Adrenal gland (tissue), 12 donors: ENCODE results near the gene IMMP2L. TPM values are rescaled to one million over a fixed set of nuclear protein-coding genes. Genes with fewer than 3 reads are reported as not detected.

ENCODE experiments used
- DNase-seq, 7 donors: peaks; one replicate each; pipeline ENCODE4 v3.0.0-alpha.2; 2019 to 2020
- H3K27ac ChIP-seq, 5 donors: fragments of 200-600 bp; sonication (generic) in 4 of 5; 1 replicate in 3 of 5; 2 replicates in 2 of 5; pipeline versions ENCODE4 v1.5.1 to v1.8.0; 2016 to 2020; ENCODE audit warnings: mild to moderate bottlenecking in 1 of 5
- H3K27me3 ChIP-seq: fragments of 200-600 bp; 2 replicates; pipeline ENCODE4 v1.8.0; 2021
- H3K36me3 ChIP-seq, 2 donors: fragments of 200-600 bp; replicated peaks in 1 of 2; 1 replicate in 1 of 2; 2 replicates in 1 of 2; pipeline versions ENCODE4 v1.5.1 to v1.8.0; 2018 to 2022
- H3K4me1 ChIP-seq, 2 donors: fragments of 200-600 bp; replicated peaks in 1 of 2; 1 replicate in 1 of 2; 2 replicates in 1 of 2; pipeline versions ENCODE4 v1.5.1 to v1.8.0; 2018 to 2021
- H3K4me3 ChIP-seq, 4 donors: fragments of 200-600 bp; sonication (generic) in 3 of 4; one replicate each; pipeline ENCODE4 v1.5.1; 2016 to 2018
- H3K9me3 ChIP-seq, 3 donors: fragments of 200-600 bp; sonication (generic) in 1 of 3; replicated peaks in 1 of 3; 1 replicate in 2 of 3; 2 replicates in 1 of 3; pipeline versions ENCODE4 v1.5.1 to v1.8.0; 2016 to 2021
- POLR2A ChIP-seq, 2 donors: fragments of 450-650 bp; IDR thresholded peaks; one replicate each; pipeline ENCODE4 v1.6.1; 2017; ENCODE audit warnings: antibody characterized with exemption in 2 of 2, mild to moderate bottlenecking in 2 of 2, moderate library complexity in 1 of 2
- WGBS, 4 donors: extraction: QIAGEN DNeasy Blood & Tissue Kit in 2 of 4; methylation state at CpG; one replicate each; pipeline versions ENCODE4 v1.1.5 to v1.1.7; 2013 to 2017; 5-methylcytosine and 5-hydroxymethylcytosine counted together
- intact Hi-C, 2 donors: fragments of 100-400 bp; cut with DNase I; formaldehyde crosslinking; loops; one replicate each; pipeline versions ENCODE4 v1.14.1 to v1.15.0; 2022 to 2023
- polyA plus RNA-seq, 3 donors: library from polyadenylated mRNA; stranded (reverse); fragments of 200-250 nt in 2 of 3; fragments of 350-450 nt in 1 of 3; fragmentation: Illumina TruSeq in 1 of 3; extraction: RNeasy Lipid Tissue Mini Kit (QIAGEN cat#74804) in 1 of 3; gene quantifications; one replicate each; pipeline ENCODE4 v1.2.3, GENCODE V29; 2013 to 2014
- total RNA-seq, 9 donors: library from RNA; depleted of rRNA in 4 of 9; stranded (reverse); fragments of >200 nt in 4 of 9; fragments of 120-200 nt in 1 of 9; fragmentation: NEBNext Ultra II Directional in 1 of 9; extraction: Animal tissue kit (Norgen Biotek cat#: 25700) in 1 of 9; gene quantifications; one replicate each; pipeline versions ENCODE4 v1.1.0 to v1.2.4, GENCODE V29; 2013 to 2023
- TF ChIP-seq, protein P1 (sequence below), 6 experiments: fragments of 450-650 bp in 4 of 6; fragments of 200-600 bp in 2 of 6; sonication (generic) in 1 of 6; IDR thresholded peaks; 1 replicate in 5 of 6; 2 replicates in 1 of 6; pipeline versions ENCODE4 v1.5.1 to v1.8.0; 2016 to 2021; ENCODE audit warnings: antibody characterized with exemption in 6 of 6, mild to moderate bottlenecking in 2 of 6, moderate library complexity in 1 of 6
- donor health status: healthy with polysubstance abuse.
- donor health status: Bipolar disorder and iron deficiency.
- donor health status: DM: yes; HTN: yes; CAD: no.
- donor health status: DM: no; HTN: no; CAD: no.
- donor health status: DM: no; HTN: no; CAD: no.
- donor health status: DM: yes; HTN: yes; CAD: no.

The IMMP2L gene
- total and polyA plus RNA-seq, 12 donors, result 13.4 to 34.1 (median 25.3) TPM

GRCh38 chr7:111262293-111263116, 299.8 kb downstream of the IMMP2L start:
- no peaks in the 10 kb centered on the region for H3K27me3 ChIP-seq
- no peaks in the 10 kb centered on the region for H3K36me3 ChIP-seq
- TF ChIP-seq POLR2A (IDR thresholded peaks at IDR 0.05), result no peak
- TF ChIP-seq, protein P1, sequence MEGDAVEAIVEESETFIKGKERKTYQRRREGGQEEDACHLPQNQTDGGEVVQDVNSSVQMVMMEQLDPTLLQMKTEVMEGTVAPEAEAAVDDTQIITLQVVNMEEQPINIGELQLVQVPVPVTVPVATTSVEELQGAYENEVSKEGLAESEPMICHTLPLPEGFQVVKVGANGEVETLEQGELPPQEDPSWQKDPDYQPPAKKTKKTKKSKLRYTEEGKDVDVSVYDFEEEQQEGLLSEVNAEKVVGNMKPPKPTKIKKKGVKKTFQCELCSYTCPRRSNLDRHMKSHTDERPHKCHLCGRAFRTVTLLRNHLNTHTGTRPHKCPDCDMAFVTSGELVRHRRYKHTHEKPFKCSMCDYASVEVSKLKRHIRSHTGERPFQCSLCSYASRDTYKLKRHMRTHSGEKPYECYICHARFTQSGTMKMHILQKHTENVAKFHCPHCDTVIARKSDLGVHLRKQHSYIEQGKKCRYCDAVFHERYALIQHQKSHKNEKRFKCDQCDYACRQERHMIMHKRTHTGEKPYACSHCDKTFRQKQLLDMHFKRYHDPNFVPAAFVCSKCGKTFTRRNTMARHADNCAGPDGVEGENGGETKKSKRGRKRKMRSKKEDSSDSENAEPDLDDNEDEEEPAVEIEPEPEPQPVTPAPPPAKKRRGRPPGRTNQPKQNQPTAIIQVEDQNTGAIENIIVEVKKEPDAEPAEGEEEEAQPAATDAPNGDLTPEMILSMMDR (IDR thresholded peaks at IDR 0.05), result no peak
- no peaks in the 10 kb centered on the region for H3K4me1 ChIP-seq
- intact Hi-C loops, result no loop called here
- no peak overlapping the region for H3K4me3 ChIP-seq
- no peak overlapping the region for H3K27ac ChIP-seq
- 84 to 94% (median 90%) methylated on average over 4 of the region's 4 CpGs for WGBS, 4 donors
- no peak for DNase-seq
- no peaks in the 10 kb centered on the region for H3K9me3 ChIP-seq

- Histone ChIP-seq H3K27ac (no peak overlapping the region), H3K36me3 (no peaks in the 10 kb centered on the region), H3K9me3 (no peaks in the 10 kb centered on the region), H3K27me3 (no peaks in the 10 kb centered on the region), H3K4me3 (no peak overlapping the region), H3K4me1 (no peaks in the 10 kb centered on the region)
- TF ChIP-seq, protein P1 (IDR thresholded peaks at IDR 0.05), result no peak
- no peak for TF ChIP-seq POLR2A (IDR thresholded peaks at IDR 0.05)
- 86 to 90% (median 88%) methylated on average over 3 of the region's 3 CpGs for WGBS, 4 donors
- DNase-seq, result no peak
- intact Hi-C loops, result no loop called here
Observed at GRCh38 chr7:111261496-111261895, 300.8 kb downstream of the IMMP2L start.

DNA sequence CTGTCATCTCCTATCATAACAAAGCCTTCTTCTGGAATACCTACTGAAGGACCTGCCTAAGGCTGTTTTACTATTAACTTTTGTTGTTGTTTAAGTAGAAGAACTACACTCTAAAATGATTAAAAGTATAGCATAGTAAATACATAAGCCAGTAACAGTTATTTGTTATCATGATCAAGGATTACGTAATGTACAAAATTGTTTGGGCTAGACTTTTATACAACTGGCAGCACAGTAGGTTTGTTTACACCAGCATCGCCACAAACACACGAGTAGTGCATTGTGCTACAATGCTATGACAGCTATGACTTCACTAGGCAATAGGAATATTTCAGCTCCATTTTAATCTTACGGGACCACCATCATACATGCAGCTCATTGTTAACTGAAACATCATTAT, 302.3 kb downstream of the IMMP2L start:
- no peaks in the 10 kb centered on the region for H3K4me1 ChIP-seq
- no peaks in the 10 kb centered on the region for H3K36me3 ChIP-seq
- TF ChIP-seq, protein P1 (IDR thresholded peaks at IDR 0.05), result no peak
- TF ChIP-seq POLR2A (IDR thresholded peaks at IDR 0.05), result no peak
- intact Hi-C loops, result no loop called here
- no peaks in the 10 kb centered on the region for H3K9me3 ChIP-seq
- no peaks in the 10 kb centered on the region for H3K27me3 ChIP-seq
- no peak overlapping the region for H3K27ac ChIP-seq
- WGBS, 4 donors, result 96 to 98% (median 97%) methylated on average over 4 of the region's 4 CpGs
- DNase-seq, result no peak
- no peak overlapping the region for H3K4me3 ChIP-seq

- intact Hi-C loops, result no loop called here
- no peak overlapping the region for H3K27ac ChIP-seq
- H3K4me3 ChIP-seq, result no peak overlapping the region
- TF ChIP-seq POLR2A (IDR thresholded peaks at IDR 0.05), result no peak
- TF ChIP-seq, protein P1 (IDR thresholded peaks at IDR 0.05), result no peak
- no peaks in the 10 kb centered on the region for H3K27me3 ChIP-seq
- WGBS, 4 donors, result 75 to 93% (median 85%) methylated on average over 1 of the region's 1 CpG
- no peak for DNase-seq
- H3K9me3 ChIP-seq, result no peaks in the 10 kb centered on the region
- no peaks in the 10 kb centered on the region for H3K4me1 ChIP-seq
- H3K36me3 ChIP-seq, result no peaks in the 10 kb centered on the region
Observed at GRCh38 chr7:111256391-111256790, 305.9 kb downstream of the IMMP2L start.
